Measurements from ENCODE around the gene HOXB3.

- no peak for TF ChIP-seq EZH2 (IDR thresholded peaks at IDR 0.05; ENCODE audit: borderline replicate concordance, insufficient read depth, low read length, poor library complexity, severe bottlenecking)
- no peak for TF ChIP-seq CTCF (IDR thresholded peaks at IDR 0.05; ENCODE audit: poor library complexity, severe bottlenecking)
- TF ChIP-seq RAD21 (conservative IDR thresholded peaks at IDR 0.05) = no peak
- TF ChIP-seq TAF1 (IDR thresholded peaks at IDR 0.05; ENCODE audit: low read depth) = no peak
Measured at GRCh38 chr17:48541577-48542113, 48.4 kb downstream of the HOXB3 start.

Data from neural cell (in vitro differentiated cells).